Gastrocnemius medialis (tissue), 4 donors: ENCODE data around the gene DOCK10. TPM values are rescaled to one million over a fixed set of nuclear protein-coding genes. Genes with fewer than 3 reads are reported as not detected.

ENCODE experiments used
- ATAC-seq, 2 donors: fragments of 150-250 bp; one replicate each; pipeline ENCODE4 v1.9.1; 2016
- DNase-seq, 2 donors: peaks; one replicate each; pipeline ENCODE4 v3.0.0-alpha.2; 2019
- H3K27ac ChIP-seq, 4 donors: fragments of 200-600 bp; sonication (generic); 1 replicate in 1 of 4; 2 replicates in 3 of 4; pipeline ENCODE4 v1.5.1; 2016 to 2018; ENCODE audit warnings: mild to moderate bottlenecking in 2 of 4, moderate library complexity in 1 of 4
- H3K27me3 ChIP-seq, 3 donors: fragments of 200-600 bp; sonication (generic) in 2 of 3; 1 replicate in 1 of 3; 2 replicates in 2 of 3; pipeline versions ENCODE4 v1.5.1 to v1.6.0; 2016 to 2019; ENCODE audit warnings: mild to moderate bottlenecking in 1 of 3, moderate library complexity in 1 of 3
- H3K36me3 ChIP-seq, 2 donors: fragments of 200-600 bp; sonication (generic) in 1 of 2; one replicate each; pipeline ENCODE4 v1.5.1; 2017 to 2018
- H3K4me1 ChIP-seq, 2 donors: fragments of 200-600 bp; sonication (generic) in 1 of 2; one replicate each; pipeline ENCODE4 v1.5.1; 2016 to 2017; ENCODE audit warnings: mild to moderate bottlenecking in 2 of 2
- H3K4me3 ChIP-seq, 4 donors: fragments of 200-600 bp; sonication (generic) in 3 of 4; 1 replicate in 1 of 4; 2 replicates in 3 of 4; pipeline ENCODE4 v1.5.1; 2016 to 2019; ENCODE audit warnings: mild to moderate bottlenecking in 2 of 4
- H3K9me3 ChIP-seq, 3 donors: fragments of 200-600 bp; sonication (generic) in 2 of 3; 1 replicate in 1 of 3; 2 replicates in 2 of 3; pipeline ENCODE4 v1.5.1; 2016 to 2019
- POLR2A ChIP-seq, 2 donors: fragments of 450-650 bp; IDR thresholded peaks; one replicate each; pipeline ENCODE4 v1.6.1; 2017; ENCODE audit warnings: antibody characterized with exemption in 2 of 2, mild to moderate bottlenecking in 2 of 2, moderate library complexity in 2 of 2
- in situ Hi-C, 4 donors: fragments of 200-750 bp; cut with MboI; loops; one replicate each; pipeline versions ENCODE4 v1.15.0 to v1.8.0; 2017; ENCODE audit warnings: low sequenced_read_pairs in 4 of 4
- intact Hi-C: fragments of 100-400 bp; cut with DNase I; formaldehyde crosslinking; loops from one replicate; pipeline ENCODE4 v1.15.1; 2023; ENCODE audit warnings: low total_unique reads
- total RNA-seq, 4 donors: library from RNA; depleted of rRNA; stranded (reverse); fragments of >200 nt; gene quantifications; one replicate each; pipeline versions ENCODE4 v1.1.0 to v1.2.3, GENCODE V29; 2016
- TF ChIP-seq, protein P1 (sequence below), 5 experiments: fragments of 450-650 bp in 3 of 5; fragments of 200-600 bp in 2 of 5; sonication (generic) in 2 of 5; IDR thresholded peaks in 4 of 5; conservative IDR thresholded peaks in 1 of 5; 1 replicate in 4 of 5; 2 replicates in 1 of 5; pipeline ENCODE4 v1.5.1; 2016 to 2019; ENCODE audit warnings: antibody characterized with exemption in 5 of 5, mild to moderate bottlenecking in 3 of 5, moderate library complexity in 3 of 5

DOCK10 gene
- total RNA-seq, 4 donors from 2014 or later = 0.97 to 1.9 (median 1.4) TPM

DNA sequence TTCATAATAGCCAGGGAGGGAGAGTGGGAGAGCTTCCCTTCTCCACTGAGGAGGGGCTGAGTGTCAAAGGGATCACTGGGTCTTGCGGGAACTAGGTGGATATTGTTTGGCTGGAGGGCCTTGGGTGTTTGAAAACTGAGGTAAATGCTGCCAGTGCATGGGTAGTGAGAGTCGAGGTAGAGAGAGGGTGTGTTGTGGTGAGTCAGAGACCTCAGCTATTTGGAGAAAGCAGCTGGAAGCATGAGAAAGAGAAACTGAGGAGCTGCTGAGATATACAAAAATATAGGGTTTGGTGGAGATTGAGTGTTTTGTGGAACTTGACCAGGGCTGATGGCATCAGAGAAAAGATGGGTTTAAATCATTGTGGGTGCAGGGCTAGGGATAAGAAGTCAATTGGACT lies 199.1 kb downstream of the DOCK10 start:
- H3K4me1 ChIP-seq = peaks cover 0 to 4% of the 10 kb centered on the region in 2 donors
- no peak for DNase-seq
- H3K9me3 ChIP-seq = no peaks in the 10 kb centered on the region
- intact Hi-C loops (no loop called here), in situ Hi-C loops (no loop called here)
- H3K36me3 ChIP-seq = no peaks in the 10 kb centered on the region
- TF ChIP-seq POLR2A (IDR thresholded peaks at IDR 0.05) = no peak
- TF ChIP-seq, protein P1, sequence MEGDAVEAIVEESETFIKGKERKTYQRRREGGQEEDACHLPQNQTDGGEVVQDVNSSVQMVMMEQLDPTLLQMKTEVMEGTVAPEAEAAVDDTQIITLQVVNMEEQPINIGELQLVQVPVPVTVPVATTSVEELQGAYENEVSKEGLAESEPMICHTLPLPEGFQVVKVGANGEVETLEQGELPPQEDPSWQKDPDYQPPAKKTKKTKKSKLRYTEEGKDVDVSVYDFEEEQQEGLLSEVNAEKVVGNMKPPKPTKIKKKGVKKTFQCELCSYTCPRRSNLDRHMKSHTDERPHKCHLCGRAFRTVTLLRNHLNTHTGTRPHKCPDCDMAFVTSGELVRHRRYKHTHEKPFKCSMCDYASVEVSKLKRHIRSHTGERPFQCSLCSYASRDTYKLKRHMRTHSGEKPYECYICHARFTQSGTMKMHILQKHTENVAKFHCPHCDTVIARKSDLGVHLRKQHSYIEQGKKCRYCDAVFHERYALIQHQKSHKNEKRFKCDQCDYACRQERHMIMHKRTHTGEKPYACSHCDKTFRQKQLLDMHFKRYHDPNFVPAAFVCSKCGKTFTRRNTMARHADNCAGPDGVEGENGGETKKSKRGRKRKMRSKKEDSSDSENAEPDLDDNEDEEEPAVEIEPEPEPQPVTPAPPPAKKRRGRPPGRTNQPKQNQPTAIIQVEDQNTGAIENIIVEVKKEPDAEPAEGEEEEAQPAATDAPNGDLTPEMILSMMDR (IDR thresholded peaks at IDR 0.05 in 4 of 5, conservative IDR thresholded peaks at IDR 0.05 in 1 of 5) = no peak
- H3K27me3 ChIP-seq = no peaks in the 10 kb centered on the region
- no peak for ATAC-seq
- no peak overlapping the region for H3K27ac ChIP-seq
- no peak overlapping the region for H3K4me3 ChIP-seq

DNA sequence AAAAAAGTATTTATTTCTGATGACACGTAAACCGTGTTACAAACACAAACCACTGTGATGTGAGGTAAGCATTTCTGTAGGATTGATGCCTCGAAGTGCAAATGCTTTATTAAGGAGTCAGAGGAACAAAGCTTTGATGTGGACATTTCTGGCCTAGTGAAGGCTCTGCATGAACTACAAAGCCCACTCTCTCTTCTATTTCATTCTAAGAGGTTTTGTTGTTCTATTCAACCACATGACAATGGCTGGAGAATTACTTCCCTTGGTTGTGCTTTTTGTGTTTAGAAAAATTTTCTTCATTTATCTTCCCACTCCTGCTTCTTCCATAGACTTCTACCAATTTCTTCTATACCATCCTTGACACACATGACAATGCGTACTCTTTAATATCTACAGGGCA lies 200.4 kb downstream of the DOCK10 start:
- Histone ChIP-seq H3K27me3 (no peaks in the 10 kb centered on the region), H3K9me3 (no peaks in the 10 kb centered on the region), H3K4me3 (no peak overlapping the region), H3K36me3 (no peaks in the 10 kb centered on the region), H3K27ac (no peak overlapping the region), H3K4me1 (peaks cover 7 to 14% of the 10 kb centered on the region in 2 donors)
- no peak for TF ChIP-seq POLR2A (IDR thresholded peaks at IDR 0.05)
- TF ChIP-seq, protein P1 (IDR thresholded peaks at IDR 0.05 in 4 of 5, conservative IDR thresholded peaks at IDR 0.05 in 1 of 5) = no peak
- DNase-seq = no peak
- ATAC-seq = no peak
- in situ Hi-C loops (no loop called here), intact Hi-C loops (no loop called here)

DNA sequence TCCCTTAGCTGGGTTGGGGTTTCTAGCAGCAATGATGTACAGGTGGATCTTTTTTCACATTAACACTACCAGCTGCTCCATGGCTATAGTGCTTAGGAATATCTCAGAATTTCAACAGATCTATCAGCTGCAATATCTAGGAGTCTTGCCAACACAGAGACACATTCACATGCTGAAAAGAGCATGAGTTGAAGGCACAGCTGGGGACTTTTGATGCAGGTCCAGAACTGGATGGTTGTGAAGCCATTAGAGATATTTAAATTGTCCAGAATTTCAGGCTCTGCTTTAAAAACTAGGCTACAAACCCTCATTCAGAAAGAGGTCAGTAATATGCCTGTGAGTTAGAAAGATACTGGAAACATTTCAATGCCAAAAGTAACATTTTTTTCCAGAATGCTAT lies 203.9 kb downstream of the DOCK10 start:
- no peaks in the 10 kb centered on the region for H3K36me3 ChIP-seq
- intact Hi-C loops = no loop called here

DNA sequence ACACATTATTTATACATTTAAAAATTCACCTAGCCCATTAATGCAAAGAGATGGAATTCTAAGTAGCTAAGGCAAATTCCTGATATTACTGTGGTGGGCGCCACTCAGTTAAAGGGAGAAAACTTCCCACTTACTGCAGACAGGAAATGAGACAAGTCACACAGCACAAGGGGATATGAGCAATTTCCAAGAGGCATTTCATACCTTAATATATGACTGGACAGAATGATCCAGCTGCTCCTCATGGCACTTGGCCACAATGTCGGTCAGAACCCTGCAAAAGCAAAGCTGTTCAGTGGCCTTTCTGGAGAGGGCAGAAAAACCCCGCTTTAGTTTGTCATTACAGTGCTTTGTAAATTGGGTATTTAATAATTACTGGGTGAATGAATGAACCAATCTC lies 204.7 kb downstream of the DOCK10 start:
- intact Hi-C loops = no loop called here
- H3K9me3 ChIP-seq = no peaks in the 10 kb centered on the region
- TF ChIP-seq POLR2A (IDR thresholded peaks at IDR 0.05) = no peak
- TF ChIP-seq, protein P1 (IDR thresholded peaks at IDR 0.05 in 4 of 5, conservative IDR thresholded peaks at IDR 0.05 in 1 of 5) = no peak
- peaks cover 19 to 35% of the 10 kb centered on the region in 2 donors for H3K4me1 ChIP-seq
- no peaks in the 10 kb centered on the region for H3K36me3 ChIP-seq
- in situ Hi-C loops = no loop called here
- H3K27ac ChIP-seq = peak overlapping the region in 1 of 4 donors; percentile 75
- H3K27me3 ChIP-seq = no peaks in the 10 kb centered on the region
- no peak overlapping the region for H3K4me3 ChIP-seq
- ATAC-seq (no peak), DNase-seq (no peak)

More for the DNA sequence above, 203.9 kb downstream of the DOCK10 start:
- Histone ChIP-seq H3K4me3 (no peak overlapping the region), H3K27ac (peak overlapping the region in 1 of 4 donors; percentile 75), H3K4me1 (peaks cover 19 to 35% of the 10 kb centered on the region in 2 donors), H3K9me3 (no peaks in the 10 kb centered on the region), H3K27me3 (no peaks in the 10 kb centered on the region)
- no peak for ATAC-seq
- in situ Hi-C loops = no loop called here
- TF ChIP-seq, protein P1 (IDR thresholded peaks at IDR 0.05 in 4 of 5, conservative IDR thresholded peaks at IDR 0.05 in 1 of 5) = no peak
- TF ChIP-seq POLR2A (IDR thresholded peaks at IDR 0.05) = no peak
- DNase-seq = no peak

DNA sequence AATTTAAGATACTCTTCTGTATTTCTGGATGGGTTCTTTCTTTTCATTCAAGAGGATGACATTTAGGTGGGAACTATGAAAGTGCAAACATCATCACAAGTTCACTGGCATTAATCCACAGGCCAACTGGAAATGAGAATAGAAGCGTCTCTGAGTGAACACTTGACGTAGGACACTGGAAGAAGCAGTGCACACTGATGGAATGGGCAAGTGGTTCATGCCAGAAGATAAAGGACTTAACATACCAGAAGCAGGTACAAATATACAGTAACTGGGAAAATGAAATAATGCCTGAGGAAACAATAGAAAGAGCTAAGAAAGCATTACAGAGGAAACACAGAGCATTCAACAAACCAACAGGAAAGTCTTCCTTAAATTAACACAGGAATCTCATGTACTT lies 205.2 kb downstream of the DOCK10 start:
- TF ChIP-seq, protein P1 (IDR thresholded peaks at IDR 0.05 in 4 of 5, conservative IDR thresholded peaks at IDR 0.05 in 1 of 5) = no peak
- TF ChIP-seq POLR2A (IDR thresholded peaks at IDR 0.05) = no peak

More for the DNA sequence above, 205.2 kb downstream of the DOCK10 start:
- no peak for DNase-seq
- no peak for ATAC-seq
- in situ Hi-C loops (no loop called here), intact Hi-C loops (no loop called here)
- no peak overlapping the region for H3K4me3 ChIP-seq
- H3K27me3 ChIP-seq = no peaks in the 10 kb centered on the region
- H3K4me1 ChIP-seq = peaks cover 19 to 35% of the 10 kb centered on the region in 2 donors
- no peaks in the 10 kb centered on the region for H3K9me3 ChIP-seq
- H3K36me3 ChIP-seq = no peaks in the 10 kb centered on the region
- peak overlapping the region in 1 of 4 donors; percentile 75 for H3K27ac ChIP-seq
